ENCODE results near the gene PKP1. TPM values are rescaled to one million over a fixed set of nuclear protein-coding genes. Genes with fewer than 3 reads are reported as not detected.

PKP1 gene
- total RNA-seq, 1 donor from 2014 or later, result 0.02 TPM

DNA sequence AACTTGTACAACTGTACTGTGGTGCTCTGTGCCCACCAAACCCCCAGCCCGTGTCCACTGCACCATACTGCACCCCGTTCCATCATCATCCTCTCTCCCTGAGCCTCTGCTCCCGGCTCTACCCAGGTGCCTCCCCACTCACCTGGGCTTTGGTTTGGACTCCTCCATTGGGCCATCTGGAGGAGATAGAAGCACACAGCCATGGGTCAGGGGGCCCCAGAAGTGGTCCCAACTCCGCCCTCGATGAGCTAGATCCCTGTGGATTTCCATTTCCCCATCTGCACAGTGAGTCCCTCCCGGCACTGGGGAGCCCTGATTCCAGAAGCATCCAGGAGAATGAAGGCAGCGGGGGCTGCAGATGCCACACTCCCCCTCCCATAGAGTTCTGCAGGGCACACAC, 83.4 kb downstream of the PKP1 start:
- Histone ChIP-seq H3K79me2 (ENCODE audit: low read depth) (no peaks in the 10 kb centered on the region), H3K36me3 (no peaks in the 10 kb centered on the region), H3K4me3 (no peak overlapping the region), H3K27me3 (no peaks in the 10 kb centered on the region), H3K9ac (no peak overlapping the region), H3F3A (ENCODE audit: low read depth) (no peaks in the 10 kb centered on the region), H3K4me2 (no peak overlapping the region), H3K9me3 (ENCODE audit: low read depth) (no peaks in the 10 kb centered on the region), H2AFZ (replicated peaks) (no peak overlapping the region), H3K27ac (no peak overlapping the region), H3K4me1 (peaks cover 6% of the 10 kb centered on the region), H4K20me1 (ENCODE audit: low read depth) (no peaks in the 10 kb centered on the region)
- TF ChIP-seq EZH2 (IDR thresholded peaks at IDR 0.05) (no peak), EZH2phosphoT487 (IDR thresholded peaks at IDR 0.05) (no peak)
- TF ChIP-seq, protein P1, sequence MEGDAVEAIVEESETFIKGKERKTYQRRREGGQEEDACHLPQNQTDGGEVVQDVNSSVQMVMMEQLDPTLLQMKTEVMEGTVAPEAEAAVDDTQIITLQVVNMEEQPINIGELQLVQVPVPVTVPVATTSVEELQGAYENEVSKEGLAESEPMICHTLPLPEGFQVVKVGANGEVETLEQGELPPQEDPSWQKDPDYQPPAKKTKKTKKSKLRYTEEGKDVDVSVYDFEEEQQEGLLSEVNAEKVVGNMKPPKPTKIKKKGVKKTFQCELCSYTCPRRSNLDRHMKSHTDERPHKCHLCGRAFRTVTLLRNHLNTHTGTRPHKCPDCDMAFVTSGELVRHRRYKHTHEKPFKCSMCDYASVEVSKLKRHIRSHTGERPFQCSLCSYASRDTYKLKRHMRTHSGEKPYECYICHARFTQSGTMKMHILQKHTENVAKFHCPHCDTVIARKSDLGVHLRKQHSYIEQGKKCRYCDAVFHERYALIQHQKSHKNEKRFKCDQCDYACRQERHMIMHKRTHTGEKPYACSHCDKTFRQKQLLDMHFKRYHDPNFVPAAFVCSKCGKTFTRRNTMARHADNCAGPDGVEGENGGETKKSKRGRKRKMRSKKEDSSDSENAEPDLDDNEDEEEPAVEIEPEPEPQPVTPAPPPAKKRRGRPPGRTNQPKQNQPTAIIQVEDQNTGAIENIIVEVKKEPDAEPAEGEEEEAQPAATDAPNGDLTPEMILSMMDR (IDR thresholded peaks at IDR 0.05), result no peak
- no peaks in the 10 kb centered on the region for H3K9me3 Mint-ChIP-seq
- no peaks in the 10 kb centered on the region for H3K36me3 Mint-ChIP-seq
- peaks cover 17% of the 10 kb centered on the region for H3K4me1 Mint-ChIP-seq
- DNase-seq (ENCODE audit: low spot score), result no peak
- H3K4me3 Mint-ChIP-seq, result no peak overlapping the region
- no peak overlapping the region for H3K27ac Mint-ChIP-seq
- peaks cover 8% of the 10 kb centered on the region for H3K27me3 Mint-ChIP-seq (ENCODE audit: insufficient read depth, low read depth)

DNA sequence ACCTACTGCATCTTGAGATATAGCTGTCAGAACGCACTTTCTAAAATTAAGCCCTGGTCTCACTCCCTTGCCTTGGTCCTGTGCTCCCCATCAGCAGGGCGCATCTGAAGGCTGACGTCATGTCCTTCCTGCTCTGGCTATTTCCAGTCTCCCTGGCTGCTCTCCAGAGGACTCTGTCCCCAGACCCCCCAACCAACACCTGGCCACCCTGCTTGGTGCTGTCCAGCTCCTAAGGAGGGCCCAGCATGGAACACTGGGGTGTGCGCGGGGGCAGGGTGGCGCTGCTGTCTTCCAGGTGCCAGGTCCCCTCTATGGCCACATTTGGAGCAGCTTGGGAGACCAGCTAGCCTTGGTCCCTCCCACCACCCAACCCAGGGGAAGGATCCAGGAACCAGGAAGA, 85.9 kb downstream of the PKP1 start:
- no peaks in the 10 kb centered on the region for H3F3A ChIP-seq (ENCODE audit: low read depth)
- Mint-ChIP-seq H3K4me1 (peaks cover 32% of the 10 kb centered on the region), H3K27ac (peak overlapping the region; percentile 88), H3K4me3 (no peak overlapping the region), H3K9me3 (no peaks in the 10 kb centered on the region), H3K36me3 (no peaks in the 10 kb centered on the region), H3K27me3 (ENCODE audit: insufficient read depth, low read depth) (peaks cover 15% of the 10 kb centered on the region)
- TF ChIP-seq EZH2phosphoT487 (IDR thresholded peaks at IDR 0.05) (no peak), EZH2 (IDR thresholded peaks at IDR 0.05) (no peak)
- TF ChIP-seq, protein P1 (IDR thresholded peaks at IDR 0.05), result no peak
- no peaks in the 10 kb centered on the region for H3K79me2 ChIP-seq (ENCODE audit: low read depth)
- H3K4me2 ChIP-seq, result no peak overlapping the region
- no peak overlapping the region for H3K27ac ChIP-seq
- no peaks in the 10 kb centered on the region for H3K36me3 ChIP-seq
- no peak overlapping the region for H3K9ac ChIP-seq
- no peaks in the 10 kb centered on the region for H4K20me1 ChIP-seq (ENCODE audit: low read depth)
- H3K4me3 ChIP-seq, result no peak overlapping the region
- H3K9me3 ChIP-seq (ENCODE audit: low read depth), result no peaks in the 10 kb centered on the region
- peaks cover 13% of the 10 kb centered on the region for H3K4me1 ChIP-seq
- no peak for DNase-seq (ENCODE audit: low spot score)
- H3K27me3 ChIP-seq, result no peaks in the 10 kb centered on the region
- no peak overlapping the region for H2AFZ ChIP-seq (replicated peaks)

DNA sequence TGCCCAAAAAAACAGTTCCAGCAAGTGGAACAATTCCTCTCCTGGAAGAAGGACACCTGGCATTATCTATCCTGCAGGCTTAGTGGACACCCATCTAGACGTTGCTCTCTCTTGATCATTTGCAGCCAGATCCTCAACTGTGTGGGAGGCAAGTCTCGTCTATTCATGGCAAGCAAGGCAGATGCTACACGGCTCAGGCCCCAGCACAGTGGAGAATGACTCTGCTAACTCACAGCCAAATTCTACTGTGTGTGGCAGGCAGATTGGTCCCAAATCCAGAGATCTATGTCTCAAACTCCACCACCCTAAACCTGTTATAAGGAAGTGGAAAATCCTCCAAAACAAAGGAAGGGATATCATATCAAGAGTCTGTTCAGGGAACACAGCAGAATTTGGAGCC, 87.2 kb downstream of the PKP1 start:
- H2AFZ ChIP-seq (replicated peaks), result no peak overlapping the region
- no peak overlapping the region for H3K9ac ChIP-seq
- H3K4me2 ChIP-seq, result no peak overlapping the region
- H3F3A ChIP-seq (ENCODE audit: low read depth), result peaks cover 12% of the 10 kb centered on the region
- H3K36me3 ChIP-seq, result no peaks in the 10 kb centered on the region
- no peaks in the 10 kb centered on the region for H3K27me3 ChIP-seq
- H4K20me1 ChIP-seq (ENCODE audit: low read depth), result no peaks in the 10 kb centered on the region
- no peak for TF ChIP-seq EZH2phosphoT487 (IDR thresholded peaks at IDR 0.05)
- no peak for TF ChIP-seq EZH2 (IDR thresholded peaks at IDR 0.05)
- TF ChIP-seq, protein P1 (IDR thresholded peaks at IDR 0.05), result no peak
- no peak overlapping the region for H3K4me3 Mint-ChIP-seq
- H3K9me3 ChIP-seq (ENCODE audit: low read depth), result no peaks in the 10 kb centered on the region
- H3K27me3 Mint-ChIP-seq (ENCODE audit: insufficient read depth, low read depth), result peaks cover 13% of the 10 kb centered on the region
- peaks cover 43% of the 10 kb centered on the region for H3K4me1 Mint-ChIP-seq
- H3K4me1 ChIP-seq, result peaks cover 26% of the 10 kb centered on the region
- H3K36me3 Mint-ChIP-seq, result no peaks in the 10 kb centered on the region
- no peaks in the 10 kb centered on the region for H3K79me2 ChIP-seq (ENCODE audit: low read depth)
- no peak for DNase-seq (ENCODE audit: low spot score)
- no peak overlapping the region for H3K27ac ChIP-seq
- H3K27ac Mint-ChIP-seq, result peak overlapping the region; percentile 11
- no peaks in the 10 kb centered on the region for H3K9me3 Mint-ChIP-seq
- H3K4me3 ChIP-seq, result no peak overlapping the region
